Right kidney (tissue), 9 donors: ENCODE results near the gene DPPA2.
"Not testable (repeated sequence)": the region's sequence is repeated elsewhere in the genome, so short reads cannot be mapped to it uniquely, and the experiment has no call there.

Source experiments
- DNase-seq: peaks from one replicate; pipeline ENCODE4 v3.0.0-alpha.2; 2016
- long read RNA-seq, 8 donors: transcript quantifications; one replicate each; lab custom pipeline, GENCODE V29; 2026

DPPA2 gene, protein sequence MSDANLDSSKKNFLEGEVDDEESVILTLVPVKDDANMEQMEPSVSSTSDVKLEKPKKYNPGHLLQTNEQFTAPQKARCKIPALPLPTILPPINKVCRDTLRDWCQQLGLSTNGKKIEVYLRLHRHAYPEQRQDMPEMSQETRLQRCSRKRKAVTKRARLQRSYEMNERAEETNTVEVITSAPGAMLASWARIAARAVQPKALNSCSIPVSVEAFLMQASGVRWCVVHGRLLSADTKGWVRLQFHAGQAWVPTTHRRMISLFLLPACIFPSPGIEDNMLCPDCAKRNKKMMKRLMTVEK
- long read RNA-seq, donor 1: 0 reads
- long read RNA-seq, donor 2: 0 reads
- long read RNA-seq, donor 3: 0 reads
- long read RNA-seq, donor 4: 0 reads
- long read RNA-seq, donor 5: 0 reads
- long read RNA-seq, donor 6: 0 reads
- long read RNA-seq, donor 7: 0 reads
- long read RNA-seq, donor 8: 0 reads

DNA sequence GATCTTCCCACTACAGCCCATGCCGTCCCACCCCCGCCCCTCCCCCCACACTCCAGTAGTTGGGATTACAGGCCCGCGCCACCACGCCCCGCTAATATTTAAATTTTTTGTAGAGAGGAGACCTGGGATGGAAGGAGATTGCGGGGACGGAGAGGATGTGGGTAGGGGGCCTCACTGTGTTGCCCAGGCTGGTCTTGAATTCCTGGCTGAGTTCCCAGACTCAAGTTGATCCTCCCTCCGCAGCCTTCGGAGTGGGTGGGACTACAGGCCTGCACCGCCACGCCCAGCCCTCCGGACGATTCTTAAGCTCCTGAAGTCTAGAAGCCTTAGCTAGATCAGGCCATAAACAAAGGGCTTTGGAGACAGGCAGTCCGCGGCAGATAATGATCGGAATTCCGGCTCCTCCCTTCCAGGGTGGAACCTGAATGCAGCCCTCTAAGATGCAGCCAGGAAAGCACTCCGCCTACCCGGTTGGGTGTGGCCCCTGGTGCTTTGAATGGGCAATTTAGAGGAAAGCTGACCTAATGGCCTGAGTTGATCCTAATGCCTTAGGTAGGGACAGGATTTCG lies at the start of gene DPPA2:
DPPA2 (minus strand) TSS at position 356 of the 569 bp plus-strand sequence. CDS start 1,975 bp downstream, outside the sequence.
- DNase-seq: no peak

DNA sequence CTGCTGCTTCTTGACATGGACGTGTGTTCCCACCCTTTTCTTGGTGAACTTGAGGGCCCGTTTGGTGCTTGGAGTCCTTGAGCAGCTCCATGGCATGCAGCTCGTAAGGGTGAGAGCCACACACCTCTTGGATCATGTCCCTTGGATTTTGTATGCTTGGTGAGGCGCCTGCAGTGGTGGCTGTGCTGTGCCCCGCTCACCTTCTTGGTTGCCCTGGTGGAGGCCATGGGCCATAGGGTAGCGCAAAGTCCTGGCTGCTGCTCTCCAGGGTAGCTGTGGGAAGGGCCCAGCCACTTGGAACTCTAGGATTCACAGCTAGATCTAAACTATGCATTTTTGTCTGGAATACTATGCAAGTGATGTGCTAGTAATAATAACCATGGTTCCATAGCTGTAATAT lies 47.8 kb upstream of the DPPA2 start:
- no peak for DNase-seq

DNA sequence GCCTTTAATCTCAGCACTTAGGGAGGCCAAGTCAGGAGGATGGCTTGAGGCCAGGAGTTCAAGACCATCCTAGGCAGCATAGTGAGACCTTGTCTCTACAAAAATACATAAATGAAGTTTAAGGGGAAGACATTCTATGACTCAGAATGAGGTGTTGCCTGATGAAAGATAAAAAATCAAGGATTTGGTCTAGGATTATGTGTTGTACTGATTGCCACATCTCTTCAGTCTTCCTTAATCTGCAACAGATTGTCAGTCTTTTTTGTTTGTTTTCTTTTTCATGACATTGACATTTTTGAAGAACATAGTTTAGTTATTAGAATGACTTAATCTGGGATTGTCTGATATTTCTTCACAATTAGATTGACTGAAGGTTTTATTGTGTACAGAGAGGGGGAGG lies 47.3 kb upstream of the DPPA2 start:
- DNase-seq: no peak

DNA sequence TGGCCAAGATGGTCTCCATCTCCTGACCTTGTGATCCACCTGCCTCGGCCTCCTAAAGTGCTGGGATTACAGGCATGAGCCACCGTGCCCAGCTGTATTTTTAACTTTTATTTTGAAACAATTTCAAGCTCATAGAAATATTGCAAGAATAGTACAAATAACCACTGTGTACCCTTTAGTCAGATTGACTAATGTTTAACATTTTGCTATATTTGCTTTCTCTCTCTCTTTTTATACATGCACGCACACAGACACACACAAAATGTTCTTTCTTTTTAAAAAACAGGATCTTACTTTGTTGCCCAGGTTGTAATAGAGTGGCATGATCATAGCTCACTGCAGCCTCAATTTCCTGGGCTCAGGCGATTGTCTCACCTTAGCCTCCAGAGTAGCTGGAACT lies 46.5 kb upstream of the DPPA2 start:
- DNase-seq: no peak

DNA sequence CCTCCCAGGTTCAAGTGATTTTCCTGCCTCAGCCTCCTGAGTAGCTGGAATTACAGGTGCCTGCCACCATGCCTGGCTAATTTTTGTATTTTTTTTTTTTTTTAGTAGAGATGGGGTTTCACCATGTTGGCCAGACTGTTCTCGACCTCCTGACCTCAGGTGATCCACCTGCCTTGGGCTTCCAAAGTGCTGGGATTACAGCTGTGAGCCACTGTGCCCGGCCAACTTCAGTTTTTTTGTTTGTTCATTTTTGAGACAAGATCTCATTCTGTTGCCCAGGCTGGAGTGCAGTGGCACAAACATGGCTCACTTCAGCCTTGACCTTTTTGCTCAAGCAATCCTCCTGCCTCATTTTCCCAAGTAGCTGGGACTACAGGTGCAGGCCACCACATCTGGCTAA lies 42.5 kb upstream of the DPPA2 start:
- not testable (repeated sequence) for DNase-seq

DNA sequence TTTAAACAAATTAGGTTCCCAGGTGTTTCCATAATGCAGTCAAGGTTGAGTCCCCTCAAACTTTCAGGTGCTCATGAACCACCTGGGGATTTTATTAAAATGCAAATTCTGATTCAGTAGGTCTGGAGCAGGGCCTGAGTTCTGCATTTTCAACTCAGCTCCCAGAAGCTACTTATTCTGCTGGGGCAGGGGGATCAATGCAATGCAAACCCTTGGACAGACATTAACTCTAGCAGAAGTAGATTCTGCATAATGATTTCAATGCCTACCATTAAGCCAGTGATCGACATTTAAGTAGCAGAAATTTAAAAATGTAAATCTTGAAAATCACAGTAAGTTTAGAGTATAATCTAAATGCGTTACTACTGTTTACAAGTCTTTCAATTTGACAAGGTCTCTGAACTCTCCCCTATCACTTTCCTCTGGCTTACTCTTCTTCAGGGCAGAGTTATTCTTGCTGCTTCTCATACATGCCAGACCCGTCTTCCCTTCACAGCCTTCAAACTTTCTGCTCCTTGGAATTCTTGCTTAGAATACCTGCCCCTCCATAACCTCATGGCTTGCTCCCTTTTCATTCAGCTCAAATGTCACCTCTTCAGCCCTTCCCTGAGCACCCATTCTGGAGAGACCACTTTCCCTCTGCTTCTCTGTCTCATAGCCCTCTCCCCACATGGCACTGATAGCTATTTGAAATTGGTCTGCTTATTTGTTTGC lies 40.3 kb upstream of the DPPA2 start:
- DNase-seq: peak; percentile 27

DNA sequence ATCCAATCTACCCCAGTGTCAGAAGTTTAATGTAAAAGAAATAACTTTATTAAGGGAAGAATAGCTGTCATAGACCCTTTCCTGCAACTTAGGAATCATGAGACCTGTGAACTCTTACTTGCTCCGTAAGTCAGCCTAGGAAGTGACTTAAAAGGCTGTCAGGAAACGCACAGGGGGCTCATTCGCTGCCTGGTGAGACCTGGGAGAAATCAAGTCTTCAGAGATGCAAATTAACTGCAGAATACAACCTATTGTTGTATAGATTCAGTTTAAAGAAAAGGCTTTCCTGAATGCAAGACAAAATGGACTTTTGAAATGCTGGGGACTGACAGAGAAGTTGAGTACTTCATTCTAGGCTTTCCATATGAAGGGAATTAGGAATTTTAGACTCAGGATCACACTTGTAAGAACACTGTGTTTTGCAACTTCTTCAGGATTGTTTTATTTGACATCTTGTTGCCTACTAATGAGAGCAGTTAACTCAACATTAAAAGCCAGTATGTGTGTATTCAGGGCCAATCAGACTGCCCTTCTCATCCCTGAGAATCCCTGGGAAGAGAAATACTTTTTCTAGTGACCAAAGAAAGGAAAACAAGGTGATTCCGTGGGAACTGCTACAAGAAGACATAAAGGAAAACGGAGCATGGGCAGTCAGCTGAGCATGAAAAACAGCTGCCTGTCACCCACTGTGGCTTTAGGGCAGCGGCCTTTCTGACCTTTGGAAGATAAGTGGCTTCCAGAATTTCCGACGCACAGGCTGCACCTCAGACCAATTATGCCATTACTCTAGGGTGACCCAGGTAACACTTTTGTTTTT lies 39.5 kb upstream of the DPPA2 start:
- peak; percentile 35 for DNase-seq

DNA sequence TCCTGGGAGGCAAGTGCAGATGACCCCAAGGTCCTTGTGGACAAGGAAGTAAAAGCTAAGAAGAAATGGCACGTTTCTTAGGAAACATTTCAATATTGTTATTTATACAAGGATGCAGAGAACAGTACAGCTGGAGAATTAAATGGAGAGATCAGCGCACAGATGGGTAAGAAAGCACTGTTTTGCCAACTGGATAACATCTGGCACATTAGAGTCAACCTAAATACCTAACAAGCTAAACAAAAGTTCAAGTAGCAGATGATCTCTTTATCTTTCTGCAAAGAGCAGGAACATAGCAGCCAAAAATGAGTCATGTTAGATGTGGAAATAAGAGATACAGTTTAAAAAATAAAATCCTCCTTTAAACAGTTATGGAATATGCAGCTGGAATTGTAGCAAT lies 36.7 kb upstream of the DPPA2 start:
- no peak for DNase-seq

DNA sequence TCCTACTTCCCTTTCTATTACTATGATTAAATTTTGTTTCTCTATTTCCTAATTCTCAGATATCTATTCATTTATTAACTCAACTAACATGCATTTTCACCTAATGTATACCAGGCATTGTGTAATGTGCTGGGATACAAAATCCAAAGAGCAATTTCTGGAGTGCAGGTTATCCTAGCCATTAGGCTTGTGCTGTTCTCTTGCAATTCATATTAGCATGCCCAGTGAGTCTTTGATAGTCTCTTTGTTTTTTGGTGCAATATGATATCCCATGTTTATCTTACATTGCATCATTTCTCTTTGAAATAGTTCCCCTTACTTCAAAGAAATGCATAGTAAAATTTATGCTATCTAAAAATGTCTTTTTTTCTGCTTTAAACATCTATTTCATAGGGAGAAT lies 34.9 kb upstream of the DPPA2 start:
- DNase-seq: no peak

DNA sequence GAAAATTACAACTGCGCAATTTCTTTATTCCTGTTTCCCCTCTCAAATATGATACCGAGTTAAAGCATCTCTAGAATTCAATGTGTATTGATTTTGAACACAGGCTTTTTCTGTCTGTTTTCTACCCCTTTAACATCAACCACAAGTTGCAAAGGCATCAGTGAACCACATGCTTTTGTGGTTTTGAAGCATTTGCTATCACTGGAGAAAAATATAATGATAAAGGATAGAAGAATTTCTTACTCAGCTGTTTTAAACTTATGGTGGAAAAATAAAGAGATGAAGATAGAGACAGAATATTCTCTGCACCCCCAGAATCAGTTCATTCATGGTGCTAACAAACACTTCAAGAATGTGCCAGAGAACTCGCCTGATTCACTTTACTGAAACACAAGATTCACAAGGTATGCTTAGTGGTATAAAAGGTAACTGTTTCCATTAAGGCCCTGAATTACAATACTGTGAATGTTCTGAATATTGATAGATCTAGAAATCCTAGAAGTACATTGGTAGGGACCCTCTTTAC lies 30.5 kb upstream of the DPPA2 start:
- no peak for DNase-seq

DNA sequence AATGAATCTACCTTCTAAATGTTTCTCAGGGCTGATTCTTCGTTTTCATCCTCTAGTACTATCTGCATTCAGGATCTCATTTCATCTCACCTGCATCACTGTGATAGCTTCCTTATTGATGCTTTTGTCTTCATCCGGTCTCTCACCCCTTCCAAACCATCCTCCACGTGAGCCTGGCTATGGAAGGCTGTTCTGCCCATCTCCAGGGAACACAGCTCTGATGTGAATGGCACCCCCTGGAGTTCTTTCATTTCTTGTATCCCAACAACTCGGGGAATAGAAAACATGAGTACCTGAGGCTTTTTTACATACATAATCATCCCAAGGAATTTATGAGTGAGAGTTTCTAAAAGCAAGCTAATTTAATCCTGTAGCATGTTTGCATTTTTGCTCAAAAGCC lies 29.8 kb upstream of the DPPA2 start:
- no peak for DNase-seq

DNA sequence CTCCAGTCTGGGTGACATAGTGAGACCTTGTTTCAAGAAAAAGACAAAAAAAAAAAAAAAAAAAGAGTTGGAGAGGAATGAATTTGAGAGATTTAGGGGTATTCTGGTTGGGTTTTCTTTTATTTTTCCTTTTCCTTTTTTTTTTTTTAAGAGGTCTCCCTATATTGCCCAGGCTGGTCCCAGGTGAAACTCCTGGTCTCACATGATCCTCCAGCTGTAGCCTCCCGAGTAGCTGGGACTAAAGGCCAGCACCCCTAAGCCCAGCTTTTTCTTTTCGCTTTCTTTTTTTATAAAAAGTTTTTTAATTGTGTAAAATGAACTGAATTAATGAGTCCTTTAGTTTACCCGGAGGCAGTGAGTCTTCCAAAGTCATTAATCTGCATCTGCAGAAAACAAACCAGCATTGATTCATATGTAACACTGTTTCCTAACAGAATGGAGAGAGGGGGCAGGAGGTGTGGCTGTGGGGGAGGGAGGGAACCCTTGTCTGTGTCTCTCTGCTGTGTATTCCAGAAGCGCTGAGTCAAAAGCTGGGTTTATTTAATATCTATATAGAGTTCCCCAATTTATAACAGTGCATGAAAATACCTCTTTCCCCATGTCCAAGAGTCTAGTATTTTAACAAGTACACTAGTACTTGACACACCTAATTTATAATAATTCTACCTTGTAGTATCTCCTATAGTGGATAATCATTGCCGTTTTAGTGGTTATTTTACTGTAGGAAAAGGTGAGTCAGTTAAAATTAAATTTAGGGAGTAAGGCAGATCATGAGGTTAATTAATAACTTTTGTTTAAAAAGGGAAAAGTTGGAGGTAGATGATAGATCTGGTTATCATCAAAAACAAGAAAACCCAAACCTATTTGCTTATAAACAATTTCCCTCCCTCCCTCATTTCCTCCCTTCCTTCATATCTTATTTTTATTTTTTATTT lies 23.7 kb upstream of the DPPA2 start:
- no peak for DNase-seq

DNA sequence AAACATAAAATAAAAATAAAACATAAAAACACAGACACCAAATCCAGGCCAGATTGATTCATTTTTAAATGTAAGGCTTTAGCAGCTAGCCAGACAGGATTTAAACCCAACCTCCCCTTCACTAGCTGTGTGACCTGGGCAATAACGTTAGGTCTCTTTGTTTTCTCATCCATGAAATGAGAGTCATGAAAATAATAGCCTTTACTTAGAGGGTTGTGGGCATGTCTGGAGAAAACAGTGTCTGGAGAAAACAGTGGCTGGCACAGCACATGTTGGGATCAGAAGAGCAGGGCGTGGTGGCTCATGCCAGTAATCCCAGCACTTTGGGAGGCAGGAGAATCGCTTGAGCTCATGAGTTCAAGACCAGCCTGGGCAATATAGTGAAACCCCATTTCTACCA lies 22.9 kb upstream of the DPPA2 start:
- DNase-seq: peak; percentile 47

DNA sequence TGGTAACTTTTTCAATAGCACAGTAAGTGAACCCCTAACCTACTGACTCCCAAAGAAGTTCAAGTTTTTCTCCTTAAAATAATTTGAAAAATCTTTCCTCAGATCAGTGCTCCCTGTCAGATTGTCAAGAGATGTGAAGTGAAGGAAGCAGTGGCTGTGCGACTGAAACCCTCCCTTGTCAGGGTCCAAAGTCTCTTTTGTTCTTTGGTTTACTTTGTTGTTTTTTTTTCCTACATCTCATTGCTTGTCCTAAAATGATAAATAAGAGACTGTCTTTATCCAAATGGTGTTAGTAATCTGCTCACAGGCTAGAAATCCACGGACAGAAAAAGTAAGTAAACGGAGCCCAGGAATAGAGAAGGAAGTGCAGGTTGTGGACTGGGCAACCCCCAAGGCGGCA lies 22.0 kb upstream of the DPPA2 start:
- DNase-seq: no peak

DNA sequence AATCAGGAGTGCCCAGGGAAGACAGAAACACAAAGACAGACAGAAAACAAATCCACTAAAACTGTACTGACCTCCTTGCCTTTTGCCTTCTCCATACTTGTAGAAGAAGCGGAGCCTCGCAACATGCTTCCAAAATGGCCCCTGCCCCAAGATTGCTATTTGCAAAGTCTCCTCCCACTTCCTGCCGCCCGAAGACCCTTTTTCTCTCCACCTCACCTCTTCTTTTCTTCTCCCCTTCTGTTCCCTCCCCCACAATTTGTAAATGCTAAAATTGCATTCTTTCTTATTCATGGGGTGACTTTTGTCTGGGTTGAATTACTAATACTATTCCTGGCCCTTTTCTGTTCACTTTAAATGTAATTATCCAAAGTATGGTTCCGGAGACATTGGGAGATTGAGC lies 21.1 kb upstream of the DPPA2 start, which contains the start of gene DPPA4:
DPPA4 (minus strand) TSS at position 154 of the 400 bp plus-strand sequence; CDS start at position 125, 29 bp downstream.
- no peak for DNase-seq

DNA sequence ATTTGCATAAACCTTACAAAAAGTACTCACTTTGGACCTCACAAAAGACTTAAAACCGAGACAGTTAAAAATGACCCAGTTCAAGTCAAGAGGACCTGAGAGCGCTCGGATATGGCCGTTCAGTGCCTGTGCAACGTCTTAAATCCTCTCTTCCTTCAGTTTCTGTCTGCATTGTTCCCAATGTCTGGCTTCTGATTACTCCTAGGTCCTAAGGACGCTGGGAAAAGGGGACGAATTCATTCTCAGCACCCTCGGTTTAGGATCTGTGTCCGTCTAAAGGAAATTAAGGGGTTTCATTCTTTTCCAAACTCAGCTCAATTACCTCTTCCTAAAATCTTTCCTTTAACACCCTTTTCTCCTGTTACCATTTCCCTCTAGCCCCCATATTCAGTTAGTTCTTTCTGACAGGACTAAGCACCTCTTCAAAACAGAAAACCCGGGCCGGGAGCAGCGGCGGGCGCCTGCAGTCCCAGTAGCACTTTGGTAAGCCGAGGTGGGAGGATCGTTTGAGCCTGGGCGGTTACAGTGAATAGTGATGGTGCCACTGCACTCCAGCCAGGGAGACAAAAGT lies 20.1 kb upstream of the DPPA2 start:
- peak; percentile 52 for DNase-seq

DNA sequence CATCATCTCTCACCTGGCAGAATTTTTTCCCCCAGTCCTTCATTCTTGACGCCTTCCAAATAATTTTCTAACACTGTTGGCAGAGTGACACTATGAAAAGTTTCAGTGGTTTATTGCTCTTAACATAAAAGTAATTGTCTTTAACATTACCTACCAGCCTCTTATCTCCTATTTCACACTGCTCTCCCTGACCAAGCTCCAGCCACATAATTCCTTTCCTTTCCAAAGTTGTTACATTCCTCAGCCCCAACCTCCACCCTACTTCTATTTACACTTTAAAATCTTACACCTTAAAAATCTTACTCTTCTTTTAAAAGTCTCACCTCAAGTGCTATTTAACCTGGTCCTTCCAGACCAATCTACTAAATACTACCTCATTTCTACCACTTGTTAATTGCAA lies 18.3 kb upstream of the DPPA2 start:
- DNase-seq: no peak

DNA sequence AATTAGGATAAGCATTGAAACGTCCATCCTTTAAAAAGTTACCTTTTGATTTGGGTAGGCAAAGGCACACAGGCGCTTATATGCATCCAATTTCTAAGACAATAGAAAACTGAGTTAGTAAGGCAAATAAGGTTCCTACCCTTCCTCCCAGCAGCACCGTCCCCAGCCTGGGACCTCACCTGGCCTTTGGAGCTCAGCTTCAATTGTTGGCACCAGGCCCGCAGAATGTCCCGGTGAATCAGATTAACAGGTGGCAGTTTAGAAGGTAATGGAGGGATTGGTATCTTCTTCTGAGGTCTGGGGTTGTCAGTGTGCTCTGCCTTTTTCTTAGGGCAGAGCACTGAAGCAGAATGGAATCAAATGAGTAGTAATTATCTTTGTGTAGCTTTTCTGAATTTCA lies 15.4 kb upstream of the DPPA2 start:
- DNase-seq: no peak

DNA sequence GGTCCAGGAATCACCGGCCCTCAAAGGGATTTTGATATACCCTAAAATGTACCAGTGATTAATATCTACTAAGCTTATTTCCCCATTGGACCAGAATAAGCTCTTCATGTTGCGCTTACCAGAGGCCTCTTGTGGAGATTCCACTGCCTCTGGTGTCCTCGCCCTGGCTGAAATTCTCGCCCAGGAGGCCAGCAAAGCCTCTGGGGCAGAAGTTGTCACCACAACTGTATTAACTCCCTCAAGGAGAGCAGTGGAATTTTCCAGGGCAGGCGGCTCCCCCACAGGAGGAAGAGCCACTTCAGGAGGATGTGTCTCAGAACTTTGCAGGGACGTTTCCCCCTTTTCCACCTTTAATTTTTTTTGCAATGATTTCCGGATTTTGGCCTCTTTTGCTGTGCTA lies 14.1 kb upstream of the DPPA2 start:
- DNase-seq: no peak

DNA sequence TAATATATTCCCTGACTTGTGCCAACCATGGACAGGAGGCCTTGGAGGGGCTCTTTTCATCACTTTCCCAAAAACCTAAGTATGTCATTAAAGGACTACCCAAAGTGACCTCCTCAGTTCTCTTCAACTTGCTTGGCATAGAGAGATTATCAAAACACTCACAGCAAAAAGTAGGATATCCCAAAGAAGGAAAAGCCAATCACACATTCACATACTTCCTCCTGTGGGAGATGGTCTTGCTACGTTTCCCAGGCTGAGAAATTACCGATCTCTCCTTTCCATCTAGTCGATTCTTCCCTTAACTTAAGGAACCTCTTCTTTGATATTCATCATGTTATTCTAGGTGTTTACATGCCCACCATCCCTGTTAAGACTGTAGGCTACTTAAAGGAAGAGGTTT lies 11.9 kb upstream of the DPPA2 start:
- DNase-seq: no peak

DNA sequence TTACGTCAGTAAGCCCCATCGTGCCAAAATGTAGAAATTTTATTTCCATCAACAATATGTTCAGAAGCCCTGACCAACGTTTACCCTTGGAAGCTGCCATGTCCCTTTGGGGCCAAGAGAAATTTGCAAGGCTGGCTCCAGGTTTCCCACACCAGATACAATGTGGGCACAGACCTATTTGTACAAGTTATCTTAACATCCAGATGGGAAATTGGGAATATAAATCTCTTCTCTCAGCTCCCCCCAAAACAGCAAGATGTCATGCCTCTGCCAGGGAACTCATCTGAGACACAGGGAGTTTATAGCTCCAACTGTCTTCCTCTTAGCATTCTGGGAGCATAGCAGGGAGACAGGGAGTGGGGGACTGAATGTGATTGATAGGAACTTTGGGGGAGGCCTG lies 9.3 kb upstream of the DPPA2 start:
- DNase-seq: no peak
